ENCODE data around the gene FBXL14. TPM values are rescaled to one million over a fixed set of nuclear protein-coding genes. Genes with fewer than 3 reads are reported as not detected.

The FBXL14 gene
- total and polyA plus RNA-seq, 4 donors: 0.67 to 7.5 (median 4.9) TPM

DNA sequence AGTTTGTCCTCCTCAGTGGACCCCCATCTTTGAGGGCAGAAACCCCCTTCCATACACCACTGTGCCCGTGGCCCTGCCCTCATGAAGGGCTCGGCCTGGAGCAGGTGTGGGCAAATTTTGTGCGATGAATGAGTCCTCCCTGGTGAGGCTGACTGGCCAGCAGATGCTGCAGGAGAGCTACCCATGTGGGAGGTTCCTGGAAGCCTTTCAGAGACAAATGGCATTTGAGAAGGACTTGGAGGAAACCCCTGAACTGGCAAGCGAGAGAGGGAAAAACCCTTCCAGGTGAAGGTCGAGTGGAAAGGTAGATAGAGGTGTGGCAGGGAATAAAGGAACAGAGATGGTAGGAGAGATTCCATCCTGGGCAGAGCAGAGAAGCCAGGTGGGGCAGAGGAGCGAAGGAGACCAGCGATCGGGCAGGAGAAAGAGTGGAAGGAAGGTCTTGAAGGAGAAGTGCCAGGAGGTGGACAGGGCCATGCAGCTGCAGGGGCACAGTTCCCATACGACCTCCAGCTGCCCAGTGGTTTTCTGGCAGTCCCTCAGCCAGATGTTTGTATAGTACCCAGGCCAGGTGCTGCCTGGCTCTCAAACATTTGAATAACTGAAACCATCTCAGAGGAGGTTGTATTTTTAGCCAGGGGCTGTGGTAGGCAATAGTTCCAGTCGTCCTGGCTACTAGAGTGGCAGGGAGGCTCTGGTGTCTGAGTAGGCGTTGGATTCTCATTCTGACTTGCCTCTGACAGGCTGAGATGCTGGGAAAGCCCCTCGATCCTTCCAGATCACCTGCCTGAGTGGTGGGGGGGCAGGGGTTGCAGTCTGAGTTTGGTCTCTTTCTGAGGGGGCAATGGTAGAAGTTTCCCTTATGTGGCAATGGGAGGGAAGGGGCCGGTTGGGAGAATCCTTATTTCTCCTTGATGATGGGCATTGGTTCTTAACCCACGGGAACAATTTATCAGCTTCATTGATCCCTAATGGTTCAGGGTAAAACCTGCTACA lies 40.1 kb downstream of the FBXL14 start:
- WGBS: 74% methylated on average over 14 of the region's 14 CpGs
- TF ChIP-seq, protein P1, sequence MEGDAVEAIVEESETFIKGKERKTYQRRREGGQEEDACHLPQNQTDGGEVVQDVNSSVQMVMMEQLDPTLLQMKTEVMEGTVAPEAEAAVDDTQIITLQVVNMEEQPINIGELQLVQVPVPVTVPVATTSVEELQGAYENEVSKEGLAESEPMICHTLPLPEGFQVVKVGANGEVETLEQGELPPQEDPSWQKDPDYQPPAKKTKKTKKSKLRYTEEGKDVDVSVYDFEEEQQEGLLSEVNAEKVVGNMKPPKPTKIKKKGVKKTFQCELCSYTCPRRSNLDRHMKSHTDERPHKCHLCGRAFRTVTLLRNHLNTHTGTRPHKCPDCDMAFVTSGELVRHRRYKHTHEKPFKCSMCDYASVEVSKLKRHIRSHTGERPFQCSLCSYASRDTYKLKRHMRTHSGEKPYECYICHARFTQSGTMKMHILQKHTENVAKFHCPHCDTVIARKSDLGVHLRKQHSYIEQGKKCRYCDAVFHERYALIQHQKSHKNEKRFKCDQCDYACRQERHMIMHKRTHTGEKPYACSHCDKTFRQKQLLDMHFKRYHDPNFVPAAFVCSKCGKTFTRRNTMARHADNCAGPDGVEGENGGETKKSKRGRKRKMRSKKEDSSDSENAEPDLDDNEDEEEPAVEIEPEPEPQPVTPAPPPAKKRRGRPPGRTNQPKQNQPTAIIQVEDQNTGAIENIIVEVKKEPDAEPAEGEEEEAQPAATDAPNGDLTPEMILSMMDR (IDR thresholded peaks at IDR 0.05; ENCODE audit: low read depth, low read length, missing input control): no peak
- TF ChIP-seq TAF1 (conservative IDR thresholded peaks at IDR 0.05): no peak
- no peak for TF ChIP-seq HNF4G (IDR thresholded peaks at IDR 0.05)
- no peak for TF ChIP-seq EGR1 (IDR thresholded peaks at IDR 0.05; ENCODE audit: low read depth in 2 of 2)
- TF ChIP-seq HNF4A (conservative IDR thresholded peaks at IDR 0.05): no peak
- TF ChIP-seq YY1 (IDR thresholded peaks at IDR 0.05): no peak
- Histone ChIP-seq H3K4me1 (ENCODE audit: control insufficient read depth in 4 of 4, insufficient read depth in 4 of 4, low read length in 3 of 4) (no peaks in the 10 kb centered on the region), H3K4me3 (ENCODE audit: low read depth in 1 of 3, low read length in 3 of 3) (no peak overlapping the region), H3K27ac (ENCODE audit: low read depth in 1 of 2, low read length in 2 of 2) (no peak overlapping the region), H3K36me3 (ENCODE audit: control insufficient read depth in 4 of 4, insufficient read depth in 3 of 4, low read depth in 1 of 4, low read length in 3 of 4) (no peaks in the 10 kb centered on the region), H3K9ac (ENCODE audit: low read depth in 1 of 2, low read length in 2 of 2) (no peak overlapping the region), H3K27me3 (ENCODE audit: control insufficient read depth in 4 of 4, insufficient read depth in 4 of 4, low read length in 3 of 4) (no peaks in the 10 kb centered on the region), H3K9me3 (ENCODE audit: control insufficient read depth in 4 of 4, low read length in 3 of 4) (no peaks in the 10 kb centered on the region)
- DNase-seq (ENCODE audit: low spot score): no peak

DNA sequence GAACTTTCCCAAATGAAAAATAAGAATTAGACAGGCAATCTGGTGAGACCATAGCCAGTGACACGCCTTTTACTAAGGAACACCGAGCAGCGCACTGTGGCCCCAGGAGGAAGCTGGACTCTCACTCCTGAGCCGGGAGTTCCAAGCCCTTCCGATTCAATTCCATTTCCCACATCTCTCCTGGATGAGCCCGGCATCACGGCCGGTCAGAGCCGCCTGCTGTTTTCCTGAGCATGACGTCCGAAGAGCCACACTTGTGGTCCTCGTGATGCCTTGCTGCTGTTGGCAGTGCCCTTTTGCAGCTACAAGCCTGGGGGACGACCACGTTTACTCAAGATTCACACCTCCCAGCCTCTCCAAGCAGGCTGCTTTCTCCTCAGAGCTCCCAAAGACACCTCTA lies 40.8 kb downstream of the FBXL14 start:
- no peaks in the 10 kb centered on the region for H3K4me1 ChIP-seq (ENCODE audit: control insufficient read depth in 4 of 4, insufficient read depth in 4 of 4, low read length in 3 of 4)
- H3K4me3 ChIP-seq (ENCODE audit: low read depth in 1 of 3, low read length in 3 of 3): no peak overlapping the region
- H3K27me3 ChIP-seq (ENCODE audit: control insufficient read depth in 4 of 4, insufficient read depth in 4 of 4, low read length in 3 of 4): no peaks in the 10 kb centered on the region
- no peaks in the 10 kb centered on the region for H3K36me3 ChIP-seq (ENCODE audit: control insufficient read depth in 4 of 4, insufficient read depth in 3 of 4, low read depth in 1 of 4, low read length in 3 of 4)
- no peak for DNase-seq (ENCODE audit: low spot score)
- 73% methylated on average over 14 of the region's 14 CpGs for WGBS
- H3K27ac ChIP-seq (ENCODE audit: low read depth in 1 of 2, low read length in 2 of 2): no peak overlapping the region
- H3K9ac ChIP-seq (ENCODE audit: low read depth in 1 of 2, low read length in 2 of 2): no peak overlapping the region
- no peak for TF ChIP-seq FOXA2 (IDR thresholded peaks at IDR 0.05)
- TF ChIP-seq TAF1 (conservative IDR thresholded peaks at IDR 0.05): no peak
- no peak for TF ChIP-seq GABPA (IDR thresholded peaks at IDR 0.05 in 1 of 2, conservative IDR thresholded peaks at IDR 0.05 in 1 of 2)
- TF ChIP-seq, protein P2, sequence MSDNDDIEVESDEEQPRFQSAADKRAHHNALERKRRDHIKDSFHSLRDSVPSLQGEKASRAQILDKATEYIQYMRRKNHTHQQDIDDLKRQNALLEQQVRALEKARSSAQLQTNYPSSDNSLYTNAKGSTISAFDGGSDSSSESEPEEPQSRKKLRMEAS (IDR thresholded peaks at IDR 0.05): no peak
- TF ChIP-seq FOXA1 (IDR thresholded peaks at IDR 0.05): no peak
- TF ChIP-seq, protein P3, sequence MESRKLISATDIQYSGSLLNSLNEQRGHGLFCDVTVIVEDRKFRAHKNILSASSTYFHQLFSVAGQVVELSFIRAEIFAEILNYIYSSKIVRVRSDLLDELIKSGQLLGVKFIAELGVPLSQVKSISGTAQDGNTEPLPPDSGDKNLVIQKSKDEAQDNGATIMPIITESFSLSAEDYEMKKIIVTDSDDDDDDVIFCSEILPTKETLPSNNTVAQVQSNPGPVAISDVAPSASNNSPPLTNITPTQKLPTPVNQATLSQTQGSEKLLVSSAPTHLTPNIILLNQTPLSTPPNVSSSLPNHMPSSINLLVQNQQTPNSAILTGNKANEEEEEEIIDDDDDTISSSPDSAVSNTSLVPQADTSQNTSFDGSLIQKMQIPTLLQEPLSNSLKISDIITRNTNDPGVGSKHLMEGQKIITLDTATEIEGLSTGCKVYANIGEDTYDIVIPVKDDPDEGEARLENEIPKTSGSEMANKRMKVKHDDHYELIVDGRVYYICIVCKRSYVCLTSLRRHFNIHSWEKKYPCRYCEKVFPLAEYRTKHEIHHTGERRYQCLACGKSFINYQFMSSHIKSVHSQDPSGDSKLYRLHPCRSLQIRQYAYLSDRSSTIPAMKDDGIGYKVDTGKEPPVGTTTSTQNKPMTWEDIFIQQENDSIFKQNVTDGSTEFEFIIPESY (IDR thresholded peaks at IDR 0.05): no peak
- no peak for TF ChIP-seq RAD21 (IDR thresholded peaks at IDR 0.05)
- TF ChIP-seq, protein P4, sequence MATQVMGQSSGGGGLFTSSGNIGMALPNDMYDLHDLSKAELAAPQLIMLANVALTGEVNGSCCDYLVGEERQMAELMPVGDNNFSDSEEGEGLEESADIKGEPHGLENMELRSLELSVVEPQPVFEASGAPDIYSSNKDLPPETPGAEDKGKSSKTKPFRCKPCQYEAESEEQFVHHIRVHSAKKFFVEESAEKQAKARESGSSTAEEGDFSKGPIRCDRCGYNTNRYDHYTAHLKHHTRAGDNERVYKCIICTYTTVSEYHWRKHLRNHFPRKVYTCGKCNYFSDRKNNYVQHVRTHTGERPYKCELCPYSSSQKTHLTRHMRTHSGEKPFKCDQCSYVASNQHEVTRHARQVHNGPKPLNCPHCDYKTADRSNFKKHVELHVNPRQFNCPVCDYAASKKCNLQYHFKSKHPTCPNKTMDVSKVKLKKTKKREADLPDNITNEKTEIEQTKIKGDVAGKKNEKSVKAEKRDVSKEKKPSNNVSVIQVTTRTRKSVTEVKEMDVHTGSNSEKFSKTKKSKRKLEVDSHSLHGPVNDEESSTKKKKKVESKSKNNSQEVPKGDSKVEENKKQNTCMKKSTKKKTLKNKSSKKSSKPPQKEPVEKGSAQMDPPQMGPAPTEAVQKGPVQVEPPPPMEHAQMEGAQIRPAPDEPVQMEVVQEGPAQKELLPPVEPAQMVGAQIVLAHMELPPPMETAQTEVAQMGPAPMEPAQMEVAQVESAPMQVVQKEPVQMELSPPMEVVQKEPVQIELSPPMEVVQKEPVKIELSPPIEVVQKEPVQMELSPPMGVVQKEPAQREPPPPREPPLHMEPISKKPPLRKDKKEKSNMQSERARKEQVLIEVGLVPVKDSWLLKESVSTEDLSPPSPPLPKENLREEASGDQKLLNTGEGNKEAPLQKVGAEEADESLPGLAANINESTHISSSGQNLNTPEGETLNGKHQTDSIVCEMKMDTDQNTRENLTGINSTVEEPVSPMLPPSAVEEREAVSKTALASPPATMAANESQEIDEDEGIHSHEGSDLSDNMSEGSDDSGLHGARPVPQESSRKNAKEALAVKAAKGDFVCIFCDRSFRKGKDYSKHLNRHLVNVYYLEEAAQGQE (IDR thresholded peaks at IDR 0.05): no peak
- no peaks in the 10 kb centered on the region for H3K9me3 ChIP-seq (ENCODE audit: control insufficient read depth in 4 of 4, low read length in 3 of 4)
